ENCODE measurements around the gene MAGEA2. TPM values are rescaled to one million over a fixed set of nuclear protein-coding genes. Genes with fewer than 3 reads are reported as not detected.
"Not testable (repeated sequence)": the region's sequence is repeated elsewhere in the genome, so short reads cannot be mapped to it uniquely, and the experiment has no call there.

Gene MAGEA2
- total and polyA plus RNA-seq, 2 experiments from 2014 or later, result 0.39 to 0.93 TPM

DNA sequence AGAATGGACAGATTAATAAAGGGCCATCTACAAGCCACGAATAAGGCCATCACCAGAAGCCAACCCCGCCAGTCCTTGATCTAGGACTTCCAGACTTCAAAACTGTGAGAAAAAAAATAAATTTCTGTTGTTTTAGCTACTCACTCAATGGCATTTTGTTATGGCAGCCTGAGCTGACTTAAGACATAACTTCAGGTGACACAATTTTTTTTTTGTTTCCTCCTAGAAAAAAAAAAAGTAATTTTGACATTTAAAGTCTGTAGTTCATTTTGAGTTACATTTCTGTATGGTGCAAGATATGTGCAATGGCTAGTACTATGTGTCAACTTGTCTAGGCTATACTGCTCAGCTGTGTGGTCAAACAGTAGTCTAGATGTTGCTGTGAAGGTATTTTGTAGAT is 5.3 kb upstream of the MAGEA2 start, which contains the start of gene CSAG3:
TSS of gene CSAG3 (plus strand) at position 301 of the 400 bp plus-strand sequence.
- not testable (repeated sequence) for H3K36me3 ChIP-seq (replicated peaks; ENCODE audit: insufficient read depth, low read depth); H3K4me2 ChIP-seq; H2AFZ ChIP-seq; H3K4me3 ChIP-seq; H3K27ac ChIP-seq; H3K79me2 ChIP-seq; H4K20me1 ChIP-seq (ENCODE audit: insufficient read depth, poor library complexity, severe bottlenecking); DNase-seq (ENCODE audit: low spot score); H3K9me3 ChIP-seq (ENCODE audit: low read depth); H3K27me3 ChIP-seq; H3K9me2 ChIP-seq (replicated peaks; ENCODE audit: insufficient read depth); H3K4me1 ChIP-seq (ENCODE audit: insufficient read depth)
- no CpG with 5 or more reads among the region's 2 CpGs for WGBS (ENCODE audit: low lambda C conversion rate, missing lambda C conversion rate)

GRCh38 chrX:152754871-152755270 is 1.2 kb upstream of the MAGEA2 start:
- not testable (repeated sequence) for H3K79me2 ChIP-seq; H3K36me3 ChIP-seq (replicated peaks; ENCODE audit: insufficient read depth, low read depth); H3K4me2 ChIP-seq; H2AFZ ChIP-seq; H3K27ac ChIP-seq; H3K9me3 ChIP-seq (ENCODE audit: low read depth); H3K4me3 ChIP-seq; H3K27me3 ChIP-seq; DNase-seq (ENCODE audit: low spot score); H3K4me1 ChIP-seq (ENCODE audit: insufficient read depth); H3K9me2 ChIP-seq (replicated peaks; ENCODE audit: insufficient read depth); H4K20me1 ChIP-seq (ENCODE audit: insufficient read depth, poor library complexity, severe bottlenecking)
- no CpG with 5 or more reads among the region's 5 CpGs for WGBS (ENCODE audit: low lambda C conversion rate, missing lambda C conversion rate)

- Histone ChIP-seq H3K4me1 (ENCODE audit: insufficient read depth) (no peaks in the 10 kb centered on the region), H3K79me2 (no peaks in the 10 kb centered on the region), H3K27me3 (no peaks in the 10 kb centered on the region), H3K9me3 (ENCODE audit: low read depth) (no peaks in the 10 kb centered on the region), H3K36me3 (replicated peaks; ENCODE audit: insufficient read depth, low read depth) (no peaks in the 10 kb centered on the region), H3K27ac (no peak overlapping the region), H3K4me3 (no peak overlapping the region), H3K4me2 (no peak overlapping the region), H3K9me2 (replicated peaks; ENCODE audit: insufficient read depth) (no peaks in the 10 kb centered on the region), H2AFZ (no peak overlapping the region), H4K20me1 (ENCODE audit: insufficient read depth, poor library complexity, severe bottlenecking) (no peaks in the 10 kb centered on the region)
- no peak for DNase-seq (ENCODE audit: low spot score)
- WGBS (ENCODE audit: low lambda C conversion rate, missing lambda C conversion rate), result 78% methylated on average over 5 of the region's 5 CpGs
- TF ChIP-seq CTCF (IDR thresholded peaks at IDR 0.05; ENCODE audit: poor library complexity) (no peak), EZH2phosphoT487 (IDR thresholded peaks at IDR 0.05; ENCODE audit: low read depth, severe bottlenecking, unreplicated experiment) (no peak), EZH2 (IDR thresholded peaks at IDR 0.05; ENCODE audit: borderline replicate concordance) (no peak)
These were observed 15.1 kb downstream of the MAGEA2 start for GRCh38 chrX:152738560-152738959.

DNA sequence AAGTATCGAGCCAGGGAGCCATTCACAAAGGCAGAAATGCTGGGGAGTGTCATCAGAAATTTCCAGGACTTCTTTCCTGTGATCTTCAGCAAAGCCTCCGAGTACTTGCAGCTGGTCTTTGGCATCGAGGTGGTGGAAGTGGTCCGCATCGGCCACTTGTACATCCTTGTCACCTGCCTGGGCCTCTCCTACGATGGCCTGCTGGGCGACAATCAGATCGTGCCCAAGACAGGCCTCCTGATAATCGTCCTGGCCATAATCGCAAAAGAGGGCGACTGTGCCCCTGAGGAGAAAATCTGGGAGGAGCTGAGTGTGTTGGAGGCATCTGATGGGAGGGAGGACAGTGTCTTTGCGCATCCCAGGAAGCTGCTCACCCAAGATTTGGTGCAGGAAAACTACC is 17.1 kb downstream of the MAGEA2 start:
- H3K9me2 ChIP-seq (replicated peaks; ENCODE audit: insufficient read depth); H4K20me1 ChIP-seq (ENCODE audit: insufficient read depth, poor library complexity, severe bottlenecking); H3K4me1 ChIP-seq (ENCODE audit: insufficient read depth); H3K27ac ChIP-seq; H3K27me3 ChIP-seq; DNase-seq (ENCODE audit: low spot score); H3K4me2 ChIP-seq; H3K79me2 ChIP-seq; H3K4me3 ChIP-seq; H3K9me3 ChIP-seq (ENCODE audit: low read depth); H3K36me3 ChIP-seq (replicated peaks; ENCODE audit: insufficient read depth, low read depth); H2AFZ ChIP-seq: not testable (repeated sequence)
- WGBS (ENCODE audit: low lambda C conversion rate, missing lambda C conversion rate), result 67% methylated on average over 12 of the region's 12 CpGs

- H3K4me1 ChIP-seq (ENCODE audit: insufficient read depth), result no peaks in the 10 kb centered on the region
- H3K4me2 ChIP-seq, result no peak overlapping the region
- H3K4me3 ChIP-seq, result no peak overlapping the region
- H3K9me3 ChIP-seq (ENCODE audit: low read depth), result no peaks in the 10 kb centered on the region
- WGBS (ENCODE audit: low lambda C conversion rate, missing lambda C conversion rate), result 86% methylated on average over 12 of the region's 12 CpGs
- H3K79me2 ChIP-seq, result no peaks in the 10 kb centered on the region
- H4K20me1 ChIP-seq (ENCODE audit: insufficient read depth, poor library complexity, severe bottlenecking), result no peaks in the 10 kb centered on the region
- no peaks in the 10 kb centered on the region for H3K27me3 ChIP-seq
- H3K9me2 ChIP-seq (replicated peaks; ENCODE audit: insufficient read depth), result no peaks in the 10 kb centered on the region
- TF ChIP-seq EZH2 (IDR thresholded peaks at IDR 0.05; ENCODE audit: borderline replicate concordance), result no peak
- TF ChIP-seq EZH2phosphoT487 (IDR thresholded peaks at IDR 0.05; ENCODE audit: low read depth, severe bottlenecking, unreplicated experiment), result no peak
- TF ChIP-seq CTCF (IDR thresholded peaks at IDR 0.05; ENCODE audit: poor library complexity), result no peak
- H3K36me3 ChIP-seq (replicated peaks; ENCODE audit: insufficient read depth, low read depth), result no peaks in the 10 kb centered on the region
- H2AFZ ChIP-seq, result no peak overlapping the region
- no peak for DNase-seq (ENCODE audit: low spot score)
- no peak overlapping the region for H3K27ac ChIP-seq
These were observed 17.7 kb downstream of the MAGEA2 start for GRCh38 chrX:152735860-152736511.

Measured in hepatocyte (in vitro differentiated cells).